ENCODE results near the gene ACOT7.
"Not testable (repeated sequence)": the region's sequence is repeated elsewhere in the genome, so short reads cannot be mapped to it uniquely, and the experiment has no call there.

The ACOT7 gene

DNA sequence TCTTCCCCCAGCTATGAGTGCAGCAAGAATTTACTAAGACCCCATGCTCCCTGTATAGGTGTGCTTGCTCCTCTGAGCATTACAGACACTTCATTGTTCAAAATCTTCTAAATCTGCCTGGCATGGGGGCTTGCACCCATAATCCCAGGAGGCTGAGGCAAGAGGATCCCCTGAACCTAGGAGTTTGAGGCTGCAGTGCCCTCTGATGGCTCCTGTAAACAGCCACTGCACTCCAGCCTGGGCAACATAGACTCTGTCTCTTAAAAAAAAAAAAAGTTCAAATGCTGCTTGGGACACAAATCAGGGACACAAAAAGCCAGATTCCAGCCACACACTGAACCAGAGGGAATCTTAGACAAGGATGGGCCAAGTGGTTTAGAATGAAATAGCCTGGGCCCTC is 3.4 kb upstream of the ACOT7 start:
- DNase-seq (ENCODE audit: low read depth): no peak

DNA sequence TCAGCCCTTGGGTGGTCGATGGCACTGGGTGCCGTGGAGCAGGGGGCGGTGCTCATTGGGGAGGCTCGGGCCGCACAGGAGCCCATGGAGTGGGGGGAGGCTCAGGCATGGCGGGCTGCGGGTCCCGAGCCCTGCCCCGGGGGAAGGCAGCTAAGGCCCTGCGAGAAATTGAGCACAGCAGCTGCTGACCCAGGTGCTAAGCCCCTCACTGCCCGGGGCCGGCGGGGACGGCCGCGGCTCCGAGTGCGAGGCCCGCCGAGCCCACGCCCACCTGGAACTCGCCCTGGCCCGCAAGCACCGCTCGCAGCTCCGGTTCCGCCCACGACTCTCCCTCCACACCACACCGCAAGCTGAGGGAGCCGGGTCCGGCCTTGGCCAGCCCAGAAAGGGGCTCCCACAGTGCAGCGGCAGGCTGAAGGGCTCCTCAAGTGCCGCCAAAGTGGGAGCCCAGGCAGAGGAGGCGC is 2.2 kb upstream of the ACOT7 start:
- DNase-seq (ENCODE audit: low read depth): not testable (repeated sequence)

DNA sequence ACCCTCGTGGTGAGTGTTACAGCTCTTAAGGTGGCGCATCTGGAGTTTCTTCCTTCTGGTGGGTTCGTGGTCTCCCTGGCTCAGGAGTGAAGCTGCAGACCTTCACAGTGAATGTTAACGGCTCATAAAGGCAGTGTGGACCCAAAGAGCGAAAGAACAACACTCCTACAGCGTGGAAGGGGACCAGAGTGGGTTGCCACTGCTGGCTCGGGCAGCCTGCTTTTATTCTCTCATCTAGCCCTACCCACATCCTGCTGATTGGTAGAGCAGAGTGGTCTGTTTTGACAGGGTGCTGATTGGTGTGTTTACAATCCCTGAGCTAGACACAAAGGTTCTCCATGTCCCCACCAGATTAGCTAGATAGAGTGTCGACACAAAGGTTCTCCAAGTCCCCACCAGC is 1.6 kb upstream of the ACOT7 start:
- DNase-seq (ENCODE audit: low read depth): not testable (repeated sequence)

DNA sequence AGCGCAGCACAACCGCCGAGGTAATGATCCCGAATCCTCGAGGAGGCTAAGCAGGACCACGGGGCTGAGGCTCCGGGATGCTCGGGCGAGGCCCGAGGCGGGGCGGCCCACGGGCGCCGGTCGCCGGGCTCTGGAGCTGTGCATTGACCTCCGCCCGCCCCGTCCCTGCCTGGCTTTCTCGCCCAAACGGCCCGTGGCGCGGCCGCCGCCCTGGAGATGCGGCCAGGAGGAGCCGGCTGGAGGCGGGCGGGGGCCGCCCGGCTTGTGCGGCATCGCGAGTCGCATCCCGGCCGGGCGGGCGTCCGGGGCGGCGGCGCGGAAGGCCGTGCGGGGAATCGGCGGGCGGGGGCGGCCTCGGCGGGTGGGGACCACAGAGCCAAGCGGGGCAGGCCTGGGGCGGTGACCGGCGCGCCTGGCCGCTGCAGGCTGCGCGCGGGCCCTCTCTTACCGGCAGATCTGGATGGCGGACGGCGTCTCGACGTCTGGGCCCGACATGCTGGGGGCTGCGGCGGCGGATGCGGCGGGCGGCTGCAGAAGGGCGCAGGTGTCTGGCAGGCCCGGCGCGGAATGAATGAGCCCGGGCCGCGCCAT is 663 bp downstream of the ACOT7 start:
- no peak for DNase-seq (ENCODE audit: low read depth)

DNA sequence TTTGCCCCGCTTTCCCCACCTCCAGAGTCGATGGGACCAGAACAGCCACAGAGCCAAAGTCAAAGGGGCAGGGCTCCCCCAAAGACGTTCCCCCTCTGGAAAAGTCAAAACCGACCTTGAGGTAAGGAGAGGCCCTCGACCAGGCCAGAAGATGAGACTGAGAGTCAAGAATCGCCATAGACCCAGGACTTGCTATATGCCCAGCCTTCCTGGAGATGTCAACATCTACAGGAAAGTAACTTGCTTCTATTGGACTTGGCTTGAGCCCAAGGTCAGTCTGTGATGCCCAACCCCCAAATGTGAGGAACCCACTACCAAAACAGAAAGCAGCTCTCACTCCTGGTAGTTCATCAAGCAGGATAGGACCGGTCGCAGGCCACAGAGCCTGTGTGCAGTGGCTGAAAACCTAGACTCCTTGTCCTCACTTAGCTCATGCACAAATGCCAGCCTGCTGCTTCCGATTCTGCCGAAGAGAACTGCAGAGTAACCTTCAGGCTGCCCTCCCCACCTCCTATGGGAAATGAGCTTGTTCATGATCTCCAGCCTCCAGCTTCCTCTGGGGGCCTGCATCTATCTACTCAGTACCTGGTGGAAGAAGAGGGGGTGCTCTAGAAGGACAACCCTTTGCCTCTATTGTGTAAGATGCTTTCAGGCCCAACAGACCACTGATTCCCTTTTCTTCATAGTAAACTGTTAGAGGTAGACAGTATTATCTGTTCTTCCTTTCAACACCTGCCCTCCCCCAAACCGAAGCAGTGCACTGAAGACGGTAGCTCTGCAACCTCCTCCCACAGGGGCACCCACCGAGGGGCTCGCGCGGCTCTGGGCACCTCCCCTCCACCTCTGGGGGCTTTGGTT is 1.4 kb downstream of the ACOT7 start:
- no peak for DNase-seq (ENCODE audit: low read depth)

DNA sequence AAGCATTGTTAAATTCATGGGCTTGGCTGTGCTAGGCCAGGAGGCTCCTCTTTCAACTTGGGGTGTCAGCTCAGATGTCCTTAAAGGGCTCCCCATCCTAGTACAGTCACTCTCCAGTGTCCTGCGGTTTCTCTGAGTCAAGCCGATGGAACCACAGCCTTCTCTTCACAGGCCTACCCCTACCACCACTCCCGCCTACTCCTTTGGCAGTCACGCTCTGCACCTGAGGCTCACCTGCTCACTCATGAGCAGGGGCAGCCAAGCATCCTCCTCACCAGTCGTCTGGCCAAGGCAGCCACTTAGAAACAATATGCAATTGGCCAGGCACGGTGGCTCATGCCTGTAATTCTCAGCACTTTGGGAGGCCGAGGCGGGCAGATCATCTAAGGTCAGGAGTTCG is 3.6 kb downstream of the ACOT7 start:
- no peak for DNase-seq (ENCODE audit: low read depth)

DNA sequence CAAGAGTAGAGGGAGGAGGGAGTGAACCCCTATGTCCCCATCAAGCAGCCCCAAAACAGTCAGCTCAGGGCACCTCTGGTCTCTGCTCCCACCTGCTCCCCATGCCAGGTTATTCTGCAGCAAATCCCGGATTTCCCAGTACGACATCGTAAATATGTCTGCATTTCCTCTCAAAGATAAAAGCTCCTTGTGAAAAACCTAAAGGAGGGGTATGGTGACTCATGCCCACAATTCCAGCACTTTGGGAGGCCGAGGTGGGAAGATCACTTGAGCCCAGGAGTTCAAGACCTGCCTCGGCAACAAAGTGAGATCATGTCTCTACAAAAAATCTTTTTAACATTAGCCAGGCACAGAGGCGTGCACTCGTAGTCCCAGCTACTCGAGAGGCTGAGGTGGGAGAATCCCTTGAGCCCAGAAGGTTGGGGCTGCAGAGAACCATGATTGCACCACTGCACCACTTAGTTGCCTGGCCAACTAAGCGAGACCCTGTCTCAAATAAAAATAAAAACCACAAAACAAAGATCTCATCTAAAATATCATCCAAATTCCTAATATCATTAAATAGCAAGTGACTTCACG is 7.1 kb downstream of the ACOT7 start:
- no peak for DNase-seq (ENCODE audit: low read depth)

DNA sequence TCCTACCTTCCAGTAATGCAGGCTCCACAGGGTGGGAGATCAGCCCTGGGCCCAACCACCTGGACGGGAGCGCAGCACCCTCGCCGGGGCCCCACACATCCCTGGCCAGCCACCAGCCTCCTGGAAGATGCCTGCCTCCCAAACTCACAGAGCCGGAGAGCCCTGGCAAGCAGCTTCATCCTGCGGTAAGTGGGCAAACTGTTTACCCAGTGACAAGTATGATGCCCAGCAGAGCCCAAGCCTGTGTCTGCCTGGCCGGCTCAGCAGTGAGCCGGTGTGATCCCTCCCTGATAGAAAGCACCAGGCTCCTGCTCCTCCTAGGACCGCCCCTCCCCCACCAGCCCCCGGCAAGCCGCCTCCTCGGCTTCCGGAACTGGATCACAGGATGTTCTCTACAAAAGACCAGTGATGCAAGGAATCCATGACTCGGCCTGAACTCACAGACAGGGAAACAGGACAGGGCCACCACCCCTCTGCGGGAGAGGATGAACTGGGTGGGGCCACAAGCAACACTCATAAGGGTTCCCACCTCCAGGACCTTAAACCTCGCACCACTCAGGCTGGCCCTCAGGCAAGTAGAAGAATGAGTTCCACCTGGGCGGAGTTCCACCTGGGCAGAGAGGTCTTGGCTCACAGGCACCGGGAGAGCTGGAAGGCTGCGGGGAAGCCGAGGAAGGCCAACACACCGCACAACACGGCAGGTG is 7.9 kb downstream of the ACOT7 start:
- no peak for DNase-seq (ENCODE audit: low read depth)

DNA sequence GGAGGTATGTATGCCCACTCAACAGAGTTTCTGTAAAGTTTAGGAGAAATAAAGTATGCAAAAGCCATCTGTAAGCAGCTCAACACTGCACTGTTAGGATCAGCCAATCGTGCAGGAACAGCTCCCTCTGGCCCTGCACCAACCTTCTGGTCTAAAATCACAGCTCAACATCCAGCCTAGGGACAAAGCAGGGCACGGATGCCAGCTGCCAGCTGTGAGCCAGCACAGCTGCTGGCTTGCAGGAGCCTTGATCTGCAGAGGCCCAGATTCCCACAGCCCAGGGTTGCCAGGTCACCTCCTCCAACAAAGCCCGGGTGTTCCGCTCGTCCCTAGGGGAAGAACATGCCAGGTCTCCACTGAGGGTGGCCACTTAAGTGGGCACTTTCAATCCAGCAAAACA is 8.6 kb downstream of the ACOT7 start:
- no peak for DNase-seq (ENCODE audit: low read depth)

DNA sequence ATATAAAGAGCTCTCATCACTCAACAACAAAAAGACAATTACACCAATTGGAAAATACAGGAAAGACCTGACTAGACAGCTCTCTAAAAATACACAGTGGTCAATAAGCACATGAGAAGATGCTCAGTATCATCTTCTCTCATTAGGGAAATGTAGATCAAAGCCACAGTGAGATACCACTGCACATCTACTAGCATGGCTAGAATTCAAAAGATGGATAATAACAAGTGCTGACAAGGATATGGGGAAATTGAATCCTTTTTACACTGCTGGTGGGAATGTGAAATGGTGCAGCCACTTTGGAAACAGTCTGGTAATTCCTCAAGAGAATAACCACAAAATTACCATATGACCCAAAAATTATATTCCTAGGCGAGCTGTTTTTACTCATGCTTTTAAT is 9.4 kb downstream of the ACOT7 start:
- no peak for DNase-seq (ENCODE audit: low read depth)

DNA sequence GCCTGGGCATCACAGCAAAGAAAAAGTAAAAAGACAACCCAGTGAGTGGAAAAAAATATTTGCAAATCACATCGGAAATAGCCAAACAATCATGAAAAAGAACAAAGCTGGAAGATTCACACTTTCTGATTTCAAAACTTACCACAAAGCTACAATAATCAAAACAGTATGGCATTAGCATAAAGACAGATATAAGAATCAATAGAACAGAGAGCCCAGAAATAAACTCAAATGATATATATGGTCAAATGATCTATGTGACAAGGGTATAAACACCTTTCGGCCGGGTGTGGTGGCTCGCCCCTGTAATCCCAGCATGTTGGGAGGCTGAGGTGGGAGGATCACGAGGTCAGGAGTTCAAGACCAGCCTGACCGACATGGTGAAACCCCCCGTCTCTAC is 13.5 kb downstream of the ACOT7 start:
- DNase-seq (ENCODE audit: low read depth): no peak

DNA sequence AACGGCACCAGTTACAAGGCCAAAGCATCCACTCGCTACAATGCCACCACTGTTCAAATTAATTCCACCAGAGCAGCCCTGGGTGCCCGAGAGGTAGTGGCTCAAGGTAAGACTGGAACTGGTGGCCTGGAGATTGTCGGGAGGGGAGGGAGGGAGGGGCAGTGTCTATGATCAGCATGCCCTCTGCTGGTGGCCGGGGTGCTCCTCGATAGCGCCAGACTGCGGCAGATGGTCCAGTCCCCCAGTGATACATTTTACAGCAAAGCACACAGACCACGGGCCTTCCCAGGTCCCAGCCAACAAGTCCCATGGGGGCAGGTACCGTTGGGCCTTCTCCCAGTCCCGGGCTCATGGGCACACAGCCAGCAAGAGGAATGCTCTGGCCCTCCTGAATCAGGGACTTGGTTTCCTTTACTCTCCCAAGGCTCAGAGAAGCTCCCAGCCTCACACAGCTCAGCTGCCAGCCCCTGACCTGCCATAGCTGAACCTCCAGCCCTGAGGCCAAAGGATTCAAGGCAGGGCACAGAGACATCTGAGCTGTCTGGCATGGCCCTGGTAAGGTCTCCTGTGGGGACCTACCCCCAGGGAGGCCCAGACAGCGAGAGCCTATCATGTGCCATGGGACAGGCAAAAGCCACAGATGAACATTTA is 15.3 kb downstream of the ACOT7 start:
- DNase-seq (ENCODE audit: low read depth): no peak

DNA sequence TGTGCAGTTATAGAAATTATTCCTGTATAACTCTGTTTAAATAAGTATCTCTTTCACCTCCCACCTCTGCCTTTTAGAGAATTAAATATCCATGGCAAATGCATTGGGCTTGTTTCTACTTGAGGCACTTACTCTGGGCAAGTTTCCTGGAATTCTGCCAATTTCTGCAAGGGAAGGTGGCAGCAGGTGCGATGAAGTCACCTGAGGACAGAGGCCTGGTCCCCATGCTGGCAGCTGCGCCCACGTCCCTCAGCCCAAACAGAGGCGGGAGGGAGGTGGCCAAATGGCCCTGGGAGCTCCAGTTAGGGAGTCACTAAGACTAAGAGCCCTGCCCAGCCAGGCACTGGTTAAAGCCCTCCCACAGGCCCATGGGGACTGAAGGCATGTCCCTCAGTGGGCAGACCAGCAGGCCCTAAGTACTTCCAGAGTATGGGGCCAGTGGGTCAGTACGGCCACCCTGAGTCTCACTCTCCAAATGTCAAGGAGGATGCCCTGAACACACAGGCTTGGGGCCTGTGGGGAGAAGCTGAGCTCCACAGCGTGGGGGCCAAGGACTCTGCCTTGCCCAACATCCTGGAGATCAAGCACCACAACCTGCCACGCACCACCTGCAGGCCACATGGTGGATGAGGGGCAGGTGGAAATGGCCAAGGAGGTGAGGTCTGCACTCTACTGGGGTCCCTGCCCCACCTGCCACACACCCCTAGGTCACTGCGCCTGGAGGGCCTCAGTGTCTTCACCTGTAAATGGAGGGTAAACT is 19.4 kb downstream of the ACOT7 start:
- no peak for DNase-seq (ENCODE audit: low read depth)

DNA sequence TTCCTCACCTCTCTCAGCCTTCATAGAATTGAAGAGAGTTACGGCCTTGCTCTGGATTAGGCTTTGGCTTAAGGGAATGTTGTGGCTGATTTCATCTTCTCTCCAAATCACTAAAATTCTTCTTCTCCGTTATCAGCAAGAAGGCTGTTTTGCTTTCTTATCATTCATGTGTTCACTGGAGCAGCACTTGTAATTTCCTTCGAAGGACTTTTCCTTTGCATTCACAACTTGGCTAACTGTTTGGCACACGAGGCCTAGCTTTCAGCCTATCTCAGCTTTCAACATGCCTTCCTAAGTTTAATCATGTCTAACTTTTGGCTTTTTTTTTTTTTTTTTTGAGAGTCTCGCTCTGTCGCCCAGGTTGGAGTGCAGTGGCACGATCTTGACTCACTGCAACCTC is 21.3 kb downstream of the ACOT7 start:
- not testable (repeated sequence) for DNase-seq (ENCODE audit: low read depth)

DNA sequence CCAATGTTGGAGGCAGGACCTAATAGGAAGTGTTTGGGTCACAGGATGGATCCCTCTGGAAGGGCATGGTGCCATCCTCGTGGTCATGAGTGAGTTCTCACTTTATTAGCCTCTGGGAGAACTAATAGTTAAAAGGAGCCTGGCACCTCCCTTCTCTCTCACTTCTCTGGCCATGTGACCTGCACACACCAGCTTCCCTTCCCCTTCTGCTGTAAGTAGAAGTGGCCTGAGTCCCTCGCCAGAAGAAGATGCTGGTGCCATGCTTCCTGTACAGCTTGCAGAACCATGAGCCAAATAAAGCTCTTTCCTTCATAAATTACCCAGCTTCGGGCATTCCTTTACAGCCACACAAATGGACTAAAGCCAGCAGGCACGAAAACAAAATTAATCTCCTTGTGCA is 23.6 kb downstream of the ACOT7 start:
- DNase-seq (ENCODE audit: low read depth): no peak

DNA sequence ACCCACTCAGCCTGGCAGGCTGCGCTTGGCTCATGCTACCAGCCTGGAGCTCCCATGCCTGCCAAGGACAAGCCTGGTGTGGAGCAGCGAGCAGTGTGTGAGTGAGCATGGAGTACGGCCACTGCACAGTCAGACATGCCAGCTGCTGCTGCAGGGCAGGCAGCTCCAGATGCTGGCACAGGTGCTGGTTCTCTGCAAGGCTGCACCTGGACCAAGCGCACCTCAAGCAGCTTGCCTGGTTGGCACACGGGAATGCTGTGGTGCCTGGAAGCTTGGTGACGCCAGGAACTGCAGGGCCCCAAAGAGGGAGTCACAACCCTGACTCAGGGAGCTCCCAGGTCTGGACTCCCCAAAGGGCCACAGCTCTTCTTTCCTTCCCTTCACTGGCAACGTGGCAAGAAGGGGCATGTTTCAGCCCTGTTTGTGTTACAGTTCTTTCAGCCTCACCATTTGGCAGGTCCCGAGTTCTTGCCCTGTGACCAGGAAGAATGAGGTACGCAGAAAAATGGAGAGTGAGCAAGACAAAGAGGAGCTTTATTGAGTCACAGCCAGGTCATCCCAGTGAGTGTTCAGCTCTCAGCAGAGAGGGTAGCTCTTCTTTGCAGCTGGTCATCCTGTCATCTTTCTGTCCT is 26.1 kb downstream of the ACOT7 start:
- DNase-seq (ENCODE audit: low read depth): no peak

DNA sequence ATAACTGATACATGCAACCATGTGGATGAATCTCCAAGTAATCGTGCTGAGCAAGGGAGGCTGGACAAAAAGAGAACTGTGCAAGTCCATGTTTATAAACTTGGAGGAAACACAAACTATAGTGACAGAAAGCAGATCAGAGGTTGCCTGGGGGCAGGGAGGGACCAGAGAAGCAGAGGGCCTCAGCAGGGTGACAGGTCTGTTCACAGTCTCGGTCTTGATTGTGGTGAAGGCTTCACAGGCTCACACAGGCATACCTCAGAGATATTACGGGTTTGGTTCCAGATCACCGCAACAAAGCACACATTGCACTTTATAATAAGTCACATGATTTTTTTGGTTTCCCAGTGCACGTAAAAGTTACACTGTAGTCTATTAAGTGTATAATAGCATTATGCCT is 28.5 kb downstream of the ACOT7 start:
- no peak for DNase-seq (ENCODE audit: low read depth)

DNA sequence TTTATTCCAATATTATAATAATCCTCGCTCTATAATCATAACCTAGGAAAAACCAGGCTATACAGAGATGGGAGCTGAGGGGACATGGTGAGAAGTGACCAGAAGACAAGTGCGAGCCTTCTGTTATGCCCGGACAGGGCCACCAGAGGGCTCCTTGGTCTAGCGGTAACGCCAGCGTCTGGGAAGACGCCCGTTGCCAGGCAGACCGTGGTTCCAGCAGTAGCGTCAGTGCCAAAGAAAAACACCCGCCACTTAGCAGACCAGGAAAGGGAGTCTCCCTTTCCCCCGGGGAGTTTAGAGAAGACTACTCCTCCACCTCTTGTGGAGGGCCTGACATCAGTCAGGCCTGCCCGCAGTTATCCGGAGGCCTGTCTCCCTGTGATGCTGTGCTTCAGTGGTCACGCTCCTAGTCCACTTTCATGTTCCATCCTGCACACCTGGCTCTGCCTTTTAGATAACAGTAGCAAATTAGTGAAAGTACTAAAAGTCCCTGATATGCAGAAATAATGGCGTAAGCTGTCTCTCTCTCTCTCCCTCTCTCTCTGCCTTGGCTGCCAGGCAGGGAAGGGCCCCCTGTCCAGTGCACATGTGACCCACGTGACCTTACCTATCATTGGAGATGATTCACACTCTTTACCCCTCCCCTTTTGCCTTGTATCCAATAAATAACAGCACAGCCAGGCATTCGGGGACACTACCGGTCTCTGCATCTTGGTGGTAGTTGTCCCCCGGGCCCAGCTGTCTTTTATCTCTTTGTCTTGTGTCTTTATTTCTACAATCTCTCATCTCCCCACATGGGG is 30.3 kb downstream of the ACOT7 start:
- DNase-seq (ENCODE audit: low read depth): not testable (repeated sequence)

DNA sequence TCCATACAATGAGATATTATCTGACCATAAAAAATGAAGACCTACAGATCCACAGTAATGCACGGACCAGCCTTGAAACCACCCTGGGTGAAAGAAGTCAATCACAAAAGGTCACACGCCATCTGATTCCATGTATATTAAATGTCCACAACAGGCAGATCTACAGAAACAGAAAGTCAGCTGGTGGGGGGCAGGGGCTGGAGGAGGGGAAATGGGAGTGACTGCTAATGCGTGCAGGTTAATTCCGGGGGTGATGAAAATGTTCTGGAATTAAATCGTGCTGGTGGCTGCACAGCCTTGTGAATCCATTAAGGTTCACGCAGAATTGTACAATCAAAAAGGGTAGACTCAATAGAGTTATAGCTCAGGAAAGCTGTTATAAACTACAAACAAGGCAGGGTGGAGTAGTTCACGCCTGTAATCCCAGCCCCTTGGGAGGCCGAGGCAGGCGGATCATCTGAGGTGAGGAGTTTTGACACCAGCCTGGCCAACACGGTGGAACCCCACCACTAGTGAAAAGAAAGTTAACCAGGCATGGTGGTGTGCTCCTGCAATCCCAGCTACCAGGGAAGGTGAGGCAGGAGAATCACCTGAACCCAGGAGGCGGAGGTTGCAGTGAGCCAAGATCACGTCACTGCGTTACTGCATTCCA is 32.3 kb downstream of the ACOT7 start:
- DNase-seq (ENCODE audit: low read depth): no peak

Measured in activated T-helper 1 cell treated with Interleukin-2 at 50 U/mL for 16 hours (primary cell).